ENCODE data around the gene CHCHD3. TPM values are rescaled to one million over a fixed set of nuclear protein-coding genes. Genes with fewer than 3 reads are reported as not detected.

The CHCHD3 gene
- total and polyA plus RNA-seq, 2 experiments from 2014 or later = 65.3 to 68.5 TPM

- H3K4me1 ChIP-seq (ENCODE audit: insufficient read depth) = no peaks in the 10 kb centered on the region
- H3K27me3 ChIP-seq = no peaks in the 10 kb centered on the region
- no peaks in the 10 kb centered on the region for H3K9me3 ChIP-seq (ENCODE audit: low read depth)
- no peak overlapping the region for H2AFZ ChIP-seq
- TF ChIP-seq EZH2 (IDR thresholded peaks at IDR 0.05; ENCODE audit: borderline replicate concordance) (no peak), EZH2phosphoT487 (IDR thresholded peaks at IDR 0.05; ENCODE audit: low read depth, severe bottlenecking, unreplicated experiment) (no peak), CTCF (IDR thresholded peaks at IDR 0.05; ENCODE audit: poor library complexity) (no peak)
- 84% methylated on average over 5 of the region's 5 CpGs for WGBS (ENCODE audit: low lambda C conversion rate, missing lambda C conversion rate)
- peaks cover 8% of the 10 kb centered on the region for H3K79me2 ChIP-seq
- H3K36me3 ChIP-seq (replicated peaks; ENCODE audit: insufficient read depth, low read depth) = no peaks in the 10 kb centered on the region
- H3K4me3 ChIP-seq = no peak overlapping the region
- no peak overlapping the region for H3K27ac ChIP-seq
- H3K9me2 ChIP-seq (replicated peaks; ENCODE audit: insufficient read depth) = no peaks in the 10 kb centered on the region
- H4K20me1 ChIP-seq (ENCODE audit: insufficient read depth, poor library complexity, severe bottlenecking) = no peaks in the 10 kb centered on the region
- H3K4me2 ChIP-seq = no peak overlapping the region
- DNase-seq (ENCODE audit: low spot score) = no peak
These were observed 209.9 kb downstream of the CHCHD3 start for GRCh38 chr7:132872034-132872433.

DNA sequence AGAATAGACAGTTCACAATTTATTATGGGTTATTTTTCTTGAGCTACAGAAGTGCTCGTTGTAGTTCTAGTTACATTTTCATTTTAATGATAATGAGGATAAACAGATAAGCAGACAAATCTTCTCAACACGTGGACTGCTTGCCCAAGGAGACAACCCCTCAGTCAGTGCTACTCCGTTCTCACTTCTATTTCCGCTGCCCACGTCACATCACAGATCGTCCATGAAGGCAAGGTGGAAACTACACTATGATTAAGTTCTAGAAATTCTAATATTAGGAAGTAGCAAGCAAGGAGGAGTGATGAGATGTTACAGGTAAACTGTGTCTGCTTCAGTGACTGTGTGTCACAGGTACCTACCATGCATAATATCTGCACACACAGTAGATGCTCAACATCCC, 210.5 kb downstream of the CHCHD3 start:
- no peak overlapping the region for H3K27ac ChIP-seq
- H4K20me1 ChIP-seq (ENCODE audit: insufficient read depth, poor library complexity, severe bottlenecking) = no peaks in the 10 kb centered on the region
- no peaks in the 10 kb centered on the region for H3K36me3 ChIP-seq (replicated peaks; ENCODE audit: insufficient read depth, low read depth)
- peaks cover 8% of the 10 kb centered on the region for H3K79me2 ChIP-seq
- no peaks in the 10 kb centered on the region for H3K4me1 ChIP-seq (ENCODE audit: insufficient read depth)
- 87% methylated on average over 6 of the region's 6 CpGs for WGBS (ENCODE audit: low lambda C conversion rate, missing lambda C conversion rate)
- TF ChIP-seq CTCF (IDR thresholded peaks at IDR 0.05; ENCODE audit: poor library complexity) (no peak), EZH2 (IDR thresholded peaks at IDR 0.05; ENCODE audit: borderline replicate concordance) (no peak), EZH2phosphoT487 (IDR thresholded peaks at IDR 0.05; ENCODE audit: low read depth, severe bottlenecking, unreplicated experiment) (no peak)
- H3K4me2 ChIP-seq = no peak overlapping the region
- H3K9me3 ChIP-seq (ENCODE audit: low read depth) = no peaks in the 10 kb centered on the region
- no peak overlapping the region for H2AFZ ChIP-seq
- no peaks in the 10 kb centered on the region for H3K27me3 ChIP-seq
- no peak overlapping the region for H3K4me3 ChIP-seq
- DNase-seq (ENCODE audit: low spot score) = no peak
- H3K9me2 ChIP-seq (replicated peaks; ENCODE audit: insufficient read depth) = no peaks in the 10 kb centered on the region

- no peak overlapping the region for H2AFZ ChIP-seq
- peaks cover 8% of the 10 kb centered on the region for H3K79me2 ChIP-seq
- no peaks in the 10 kb centered on the region for H3K36me3 ChIP-seq (replicated peaks; ENCODE audit: insufficient read depth, low read depth)
- H3K9me2 ChIP-seq (replicated peaks; ENCODE audit: insufficient read depth) = no peaks in the 10 kb centered on the region
- H3K9me3 ChIP-seq (ENCODE audit: low read depth) = no peaks in the 10 kb centered on the region
- H3K27ac ChIP-seq = no peak overlapping the region
- no peak overlapping the region for H3K4me3 ChIP-seq
- H3K4me1 ChIP-seq (ENCODE audit: insufficient read depth) = no peaks in the 10 kb centered on the region
- no peak overlapping the region for H3K4me2 ChIP-seq
- DNase-seq (ENCODE audit: low spot score) = no peak
- no peaks in the 10 kb centered on the region for H4K20me1 ChIP-seq (ENCODE audit: insufficient read depth, poor library complexity, severe bottlenecking)
- TF ChIP-seq EZH2 (IDR thresholded peaks at IDR 0.05; ENCODE audit: borderline replicate concordance) (no peak), CTCF (IDR thresholded peaks at IDR 0.05; ENCODE audit: poor library complexity) (no peak)
- WGBS (ENCODE audit: low lambda C conversion rate, missing lambda C conversion rate) = 96% methylated on average over 5 of the region's 5 CpGs
- H3K27me3 ChIP-seq = no peaks in the 10 kb centered on the region
These were observed 212.6 kb downstream of the CHCHD3 start for GRCh38 chr7:132869166-132869861.

All from hepatocyte (in vitro differentiated cells).